Measurements from ENCODE around the gene KRTAP12-3.

DNA sequence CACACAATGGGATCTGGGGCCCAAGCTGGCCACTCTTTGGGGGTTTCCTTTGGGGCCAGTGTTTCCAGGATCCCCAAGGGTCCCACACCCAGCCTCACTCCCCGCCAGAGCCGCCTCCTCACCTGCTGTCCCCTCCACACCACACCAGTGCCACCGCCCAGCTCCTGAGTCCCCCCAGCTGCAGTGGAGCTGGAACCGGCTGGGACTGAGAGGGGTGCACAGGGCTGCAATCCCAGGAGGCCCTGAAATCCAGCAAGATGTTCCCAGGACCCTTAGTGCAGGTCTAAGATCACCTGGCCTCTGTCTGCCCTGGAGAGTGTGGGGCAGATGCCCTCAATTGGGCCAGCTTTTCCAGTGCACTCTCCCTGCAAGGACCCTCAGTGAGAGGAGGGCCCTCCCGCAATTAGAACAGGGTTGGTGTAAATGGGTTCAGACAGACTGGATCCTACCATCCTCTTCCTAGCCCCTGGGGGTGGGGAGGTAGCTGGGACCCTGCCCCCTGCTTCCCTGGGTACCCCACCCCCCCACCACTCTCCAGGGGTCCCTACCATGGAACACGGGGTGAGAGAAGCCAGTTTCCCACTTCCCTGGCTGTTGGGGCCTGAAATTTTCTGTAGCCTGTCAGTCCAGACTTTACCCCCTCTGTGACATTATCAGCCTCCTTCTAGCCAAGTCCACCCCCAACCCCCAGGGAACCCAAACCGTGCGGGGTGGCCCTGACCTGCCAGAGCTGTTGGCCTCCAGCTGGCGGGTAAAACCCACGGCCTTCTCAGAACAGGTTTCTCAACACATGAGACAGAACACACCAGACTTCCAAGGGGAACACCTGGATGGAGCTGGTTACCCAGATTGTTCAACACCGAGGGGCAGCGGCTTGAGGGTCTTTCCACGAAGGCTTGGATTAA lies 46.3 kb downstream of the KRTAP12-3 start:
- TF ChIP-seq, protein P1, sequence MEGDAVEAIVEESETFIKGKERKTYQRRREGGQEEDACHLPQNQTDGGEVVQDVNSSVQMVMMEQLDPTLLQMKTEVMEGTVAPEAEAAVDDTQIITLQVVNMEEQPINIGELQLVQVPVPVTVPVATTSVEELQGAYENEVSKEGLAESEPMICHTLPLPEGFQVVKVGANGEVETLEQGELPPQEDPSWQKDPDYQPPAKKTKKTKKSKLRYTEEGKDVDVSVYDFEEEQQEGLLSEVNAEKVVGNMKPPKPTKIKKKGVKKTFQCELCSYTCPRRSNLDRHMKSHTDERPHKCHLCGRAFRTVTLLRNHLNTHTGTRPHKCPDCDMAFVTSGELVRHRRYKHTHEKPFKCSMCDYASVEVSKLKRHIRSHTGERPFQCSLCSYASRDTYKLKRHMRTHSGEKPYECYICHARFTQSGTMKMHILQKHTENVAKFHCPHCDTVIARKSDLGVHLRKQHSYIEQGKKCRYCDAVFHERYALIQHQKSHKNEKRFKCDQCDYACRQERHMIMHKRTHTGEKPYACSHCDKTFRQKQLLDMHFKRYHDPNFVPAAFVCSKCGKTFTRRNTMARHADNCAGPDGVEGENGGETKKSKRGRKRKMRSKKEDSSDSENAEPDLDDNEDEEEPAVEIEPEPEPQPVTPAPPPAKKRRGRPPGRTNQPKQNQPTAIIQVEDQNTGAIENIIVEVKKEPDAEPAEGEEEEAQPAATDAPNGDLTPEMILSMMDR (conservative IDR thresholded peaks at IDR 0.05): no peak
- TF ChIP-seq EZH2 (IDR thresholded peaks at IDR 0.05; ENCODE audit: low read depth): no peak

Data from PC-9 (cell line).